GM18909 (cell line): ENCODE measurements around the gene OR6J1.
"Not testable (repeated sequence)": the region's sequence is repeated elsewhere in the genome, so short reads cannot be mapped to it uniquely, and the experiment has no call there.

Source experiments
- ATAC-seq: cut with Tn5 transposase; IDR thresholded peaks from one replicate; pipeline ENCODE4 v1.9.1; 2021; ENCODE audit warnings: mild to moderate bottlenecking; ENCODE audit not compliant: unreplicated experiment, poor library complexity

The OR6J1 gene

DNA sequence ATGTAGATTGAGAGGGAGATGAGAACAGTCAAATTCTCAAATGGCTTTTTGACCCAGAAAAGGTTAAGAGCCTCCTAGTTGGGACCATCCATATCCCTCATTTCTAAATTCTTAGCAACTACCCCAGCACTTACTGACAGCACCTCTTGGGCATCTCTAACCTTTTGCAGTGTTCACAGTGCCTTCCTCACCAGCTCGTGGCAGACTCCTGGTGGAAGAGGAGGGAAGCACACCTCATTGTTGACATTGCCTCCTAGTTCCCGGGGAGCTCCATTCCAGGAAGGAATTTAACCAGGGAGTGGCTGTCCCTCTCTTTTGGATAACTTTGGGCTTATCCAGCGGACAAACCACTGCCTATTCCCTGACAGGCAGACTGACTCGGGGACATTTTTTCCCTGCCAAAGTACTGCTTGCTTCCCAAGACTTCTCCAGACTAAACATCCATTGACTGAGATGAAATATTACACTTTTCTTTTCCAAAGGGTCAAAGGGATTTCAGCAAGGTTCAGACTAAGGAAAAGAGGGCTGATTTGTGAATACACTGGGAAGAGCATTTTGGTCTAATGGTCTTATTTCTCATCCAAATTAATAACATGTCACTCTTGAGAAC lies 9.0 kb upstream of the OR6J1 start:
- ATAC-seq = peak; percentile 54

DNA sequence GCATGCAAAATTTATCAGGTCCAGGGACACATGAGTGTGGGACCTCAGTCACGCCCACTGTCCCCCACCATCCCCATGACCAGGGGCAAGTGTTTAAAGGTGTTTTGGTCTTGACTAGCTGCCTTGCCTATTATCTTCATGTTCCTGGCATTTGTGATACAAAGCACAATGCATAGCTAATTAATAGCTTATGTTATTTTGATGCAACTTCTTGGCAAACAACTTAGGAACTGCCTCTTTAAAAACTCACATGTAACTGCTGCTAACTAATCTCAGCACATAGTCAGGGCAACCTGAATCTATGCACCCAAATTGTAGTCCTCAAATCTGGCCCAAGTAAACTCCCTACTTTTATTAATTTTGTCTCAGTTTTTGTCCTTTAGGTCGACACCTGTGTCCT lies 7.4 kb upstream of the OR6J1 start:
- ATAC-seq = no peak

GRCh38 chr14:22650960-22651521 lies 6.9 kb upstream of the OR6J1 start:
- peak; percentile 77 for ATAC-seq

- no peak for ATAC-seq
Measured at GRCh38 chr14:22650046-22650739, 6.0 kb upstream of the OR6J1 start.

GRCh38 chr14:22648506-22648905 lies 4.4 kb upstream of the OR6J1 start:
- ATAC-seq = no peak

DNA sequence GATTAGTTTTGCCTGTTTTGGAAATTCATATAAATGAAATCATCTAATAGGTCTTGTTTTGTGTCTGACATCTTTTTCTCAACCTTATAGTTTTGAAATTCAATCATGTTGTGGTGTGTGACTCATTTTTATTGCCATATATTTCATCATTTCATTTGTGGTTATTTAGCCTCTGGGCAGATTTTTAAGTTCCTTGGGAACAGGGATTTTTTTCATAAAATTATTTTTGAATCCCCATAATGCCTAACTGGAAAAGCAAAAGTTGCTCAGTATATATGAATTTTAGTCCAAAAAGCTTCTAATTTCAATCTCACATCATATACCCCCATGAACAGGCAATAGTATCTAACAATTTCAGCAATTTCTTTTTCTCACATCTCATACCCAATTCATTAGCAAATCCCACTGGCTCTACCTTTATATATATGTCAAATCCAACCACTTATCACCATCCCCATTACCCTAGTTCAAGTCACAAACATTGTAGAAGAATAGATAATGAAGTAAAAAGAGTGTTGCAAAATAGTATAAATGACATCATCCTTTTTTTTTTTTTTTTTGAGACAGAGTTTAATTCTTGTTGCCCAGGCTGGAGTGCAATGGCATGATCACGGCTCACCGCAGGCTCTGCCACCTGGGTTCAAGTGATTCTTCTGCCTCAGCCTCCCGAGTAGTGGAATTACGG lies 2.6 kb upstream of the OR6J1 start:
- no peak for ATAC-seq

DNA sequence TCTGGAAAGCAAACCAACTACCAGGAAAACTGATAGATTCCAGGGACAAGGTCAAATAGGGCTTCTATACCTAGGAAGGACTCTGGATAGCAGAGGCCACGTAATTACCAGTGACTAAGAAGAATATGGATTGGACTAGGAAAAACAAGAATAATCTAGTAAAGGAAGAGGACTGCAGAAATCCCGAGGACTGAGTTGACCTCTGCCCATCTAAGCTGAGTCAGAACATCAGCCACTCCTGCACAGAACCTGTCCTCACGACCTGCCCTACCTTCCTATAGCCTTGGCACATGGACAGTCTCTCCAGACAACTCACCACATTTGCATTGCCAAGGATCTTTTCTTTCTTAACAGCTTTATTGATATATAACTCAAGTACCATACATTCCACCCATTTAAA lies 2.3 kb downstream of the OR6J1 start:
- no peak for ATAC-seq

GRCh38 chr14:22640192-22640591 lies 4.0 kb downstream of the OR6J1 start:
- no peak for ATAC-seq

GRCh38 chr14:22635980-22636379 lies 8.2 kb downstream of the OR6J1 start:
- ATAC-seq = not testable (repeated sequence)

DNA sequence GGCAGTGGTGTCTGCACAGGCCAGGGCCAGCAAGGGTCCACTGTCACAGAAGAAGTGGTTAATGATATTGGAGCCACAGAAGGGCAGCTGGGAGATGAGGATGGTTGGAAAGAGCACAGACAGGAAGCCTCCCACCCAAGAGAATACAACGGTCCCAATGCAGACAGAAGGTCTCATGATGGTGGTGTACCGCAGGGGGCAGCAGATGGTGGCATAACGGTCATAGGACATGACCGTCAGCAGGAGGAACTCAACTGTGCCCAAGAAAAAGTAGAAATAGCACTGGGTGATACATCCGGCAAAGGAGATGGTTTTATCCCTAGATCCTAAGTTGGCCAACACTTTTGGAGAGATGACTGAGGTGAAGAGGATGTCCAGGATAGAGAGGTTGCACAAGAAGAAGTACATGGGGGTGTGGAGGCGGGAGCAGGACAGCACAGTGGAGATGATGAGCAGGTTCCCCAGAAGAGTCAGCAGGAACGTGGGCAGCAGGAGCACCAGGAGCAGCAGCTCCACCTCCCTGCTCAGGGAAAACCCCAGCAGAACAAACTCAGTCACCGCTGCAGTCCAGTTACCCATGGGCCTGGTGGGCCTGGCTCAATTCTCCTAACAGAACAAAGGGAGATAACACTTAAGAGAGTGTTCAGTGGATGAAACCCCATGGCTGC lies 9.8 kb downstream of the OR6J1 start:
- no peak for ATAC-seq

GRCh38 chr14:22630486-22630885 lies 13.7 kb downstream of the OR6J1 start:
- no peak for ATAC-seq

- ATAC-seq = no peak
Measured at GRCh38 chr14:22630066-22630465, 14.1 kb downstream of the OR6J1 start.

GRCh38 chr14:22629361-22629760 lies 14.8 kb downstream of the OR6J1 start:
- ATAC-seq = no peak

DNA sequence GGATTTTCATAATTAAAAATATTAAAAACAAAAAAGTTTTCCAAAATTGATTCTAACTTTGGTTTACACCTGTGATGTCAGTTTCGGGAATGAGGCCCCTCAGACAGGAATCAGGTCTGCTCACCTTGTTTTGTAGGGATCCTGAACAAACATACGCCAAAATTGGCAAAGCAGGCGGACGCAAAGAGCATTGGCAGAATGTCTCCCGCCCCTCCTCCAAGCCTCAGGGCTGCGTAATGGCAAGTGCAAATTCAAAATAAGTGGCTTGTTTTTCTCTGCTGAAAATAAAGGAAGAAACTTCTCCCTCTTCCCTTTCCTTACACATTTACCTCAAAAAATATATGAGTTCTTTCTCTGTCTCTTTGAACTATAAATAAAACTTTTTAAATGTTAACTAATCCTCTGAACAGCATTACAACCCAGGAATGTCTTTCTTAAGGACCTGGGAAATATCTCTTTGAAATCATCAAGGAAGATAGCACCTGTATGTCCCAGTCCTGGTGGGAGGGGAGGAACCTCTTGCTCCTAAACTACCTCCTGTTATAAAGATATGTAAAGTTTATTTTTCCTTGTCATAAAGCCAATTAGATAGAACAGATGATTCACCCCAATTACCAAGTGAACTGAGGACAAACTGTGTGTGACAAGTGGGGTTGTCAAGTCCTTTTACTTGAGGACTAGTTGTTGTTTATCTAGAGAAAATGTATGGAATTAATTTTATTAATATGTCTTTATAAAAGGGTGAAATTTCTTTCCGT lies 16.5 kb downstream of the OR6J1 start:
- ATAC-seq = no peak

DNA sequence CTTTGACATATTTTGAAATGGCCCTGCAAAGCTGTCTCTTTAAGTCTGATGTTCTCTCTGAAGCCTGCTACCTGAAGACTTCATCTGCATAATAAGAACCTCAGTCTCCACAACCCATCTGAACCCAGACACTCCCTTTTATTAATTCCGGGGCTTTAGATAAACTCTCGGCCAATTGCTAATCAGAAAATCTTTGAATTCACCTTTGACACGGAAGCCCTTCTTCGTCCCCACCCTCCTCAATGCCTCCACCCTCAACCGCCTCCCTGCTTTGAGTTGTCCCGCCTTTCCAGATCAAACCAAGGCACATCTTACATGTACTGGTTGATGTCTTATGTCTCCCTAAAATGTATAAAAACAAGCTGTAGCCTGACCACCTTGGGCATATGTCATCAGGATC lies 17.6 kb downstream of the OR6J1 start:
- ATAC-seq = no peak

GRCh38 chr14:22623047-22623446 lies 21.1 kb downstream of the OR6J1 start:
- no peak for ATAC-seq

DNA sequence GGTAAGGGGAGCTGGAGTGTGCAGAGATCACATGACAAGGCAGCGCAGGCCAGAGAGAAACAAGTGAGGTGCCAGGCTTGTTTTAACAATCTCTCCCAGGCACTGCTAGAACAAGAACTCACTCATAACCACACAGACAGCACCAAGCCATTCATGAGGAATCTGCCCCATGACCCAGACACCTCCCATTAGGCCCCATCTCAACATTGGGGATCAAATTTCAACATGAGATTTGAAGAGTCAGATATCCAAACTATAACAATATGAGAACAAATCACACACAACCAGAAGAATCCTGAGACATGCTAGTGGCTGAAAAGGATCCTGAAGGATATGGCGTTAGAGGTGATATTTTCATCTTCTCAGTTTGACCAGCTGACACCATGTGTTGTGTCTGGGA lies 21.9 kb downstream of the OR6J1 start:
- ATAC-seq = no peak

GRCh38 chr14:22615765-22616164 lies 28.4 kb downstream of the OR6J1 start:
- not testable (repeated sequence) for ATAC-seq

DNA sequence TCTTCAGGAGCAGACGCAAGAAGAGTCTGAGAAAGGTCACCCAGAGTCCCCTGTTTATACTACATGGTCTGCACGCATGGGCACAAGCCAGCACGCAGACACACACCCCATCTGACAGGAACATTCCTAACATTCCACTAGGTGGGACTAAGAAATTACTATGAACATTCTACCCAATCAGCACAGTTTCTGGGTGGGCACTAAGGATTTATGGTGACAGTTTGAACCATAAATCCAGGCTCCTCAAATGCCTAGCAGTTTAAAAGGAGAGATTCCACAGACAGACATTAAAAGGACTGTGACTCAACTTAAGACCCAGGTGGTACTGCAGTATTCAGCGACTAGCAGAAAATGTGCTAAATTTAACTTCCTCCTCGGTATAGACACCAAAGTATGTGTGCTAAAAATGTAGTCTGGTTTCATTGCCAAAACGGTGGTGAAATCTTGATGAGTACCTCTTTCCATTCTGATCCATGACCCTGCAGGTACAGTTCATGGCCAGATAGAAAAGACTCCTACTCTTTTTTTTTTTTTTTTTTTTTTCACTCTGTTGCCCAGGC lies 29.8 kb downstream of the OR6J1 start:
- no peak for ATAC-seq

- ATAC-seq = no peak
Measured at GRCh38 chr14:22613736-22614239, 30.4 kb downstream of the OR6J1 start.
